ENCODE data around the gene MRPS10.

MRPS10 gene

DNA sequence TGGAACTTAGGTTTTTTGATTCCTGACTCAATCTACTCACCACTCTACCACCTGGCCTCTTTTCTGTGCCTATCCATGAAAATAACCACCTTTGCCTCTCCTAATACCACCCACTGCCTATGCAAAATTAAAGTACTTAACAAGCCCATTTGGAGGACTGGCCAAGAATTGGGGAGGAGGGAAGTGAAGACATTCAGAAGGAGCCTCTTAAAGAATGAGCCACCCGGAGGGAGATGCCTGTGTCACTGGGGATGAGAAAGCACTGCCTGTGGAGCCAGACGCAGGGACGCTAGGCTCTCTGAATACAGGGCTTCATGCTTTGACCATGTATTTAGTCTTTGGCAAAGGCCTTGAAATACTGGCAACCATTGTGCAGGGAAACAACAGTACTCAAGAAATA lies 40.0 kb upstream of the MRPS10 start:
- Histone ChIP-seq H3K79me2 (ENCODE audit: control insufficient read depth, low read length) (no peaks in the 10 kb centered on the region), H3K4me2 (ENCODE audit: low read length) (no peak overlapping the region), H3K27me3 (ENCODE audit: control insufficient read depth, low read length) (no peaks in the 10 kb centered on the region), H3K9me2 (replicated peaks; ENCODE audit: control insufficient read depth, low read length) (no peaks in the 10 kb centered on the region), H3K4me1 (ENCODE audit: control insufficient read depth, low read length) (peaks cover 9% of the 10 kb centered on the region), H3K9me3 (ENCODE audit: control insufficient read depth, insufficient read depth, low read length) (no peaks in the 10 kb centered on the region), H3K4me3 (ENCODE audit: low read length) (no peak overlapping the region), H3K27ac (ENCODE audit: low read depth, low read length) (no peak overlapping the region), H4K20me1 (ENCODE audit: control insufficient read depth, insufficient read depth, low read depth, low read length) (no peaks in the 10 kb centered on the region), H3K36me3 (ENCODE audit: control insufficient read depth, low read length) (peaks cover 55% of the 10 kb centered on the region), H3F3A (ENCODE audit: control insufficient read depth, insufficient read depth) (no peaks in the 10 kb centered on the region)
- TF ChIP-seq CTCF (IDR thresholded peaks at IDR 0.05; ENCODE audit: low read depth, low read length, poor library complexity, severe bottlenecking) (no peak), EZH2phosphoT487 (IDR thresholded peaks at IDR 0.05; ENCODE audit: borderline replicate concordance, low read length) (no peak)

DNA sequence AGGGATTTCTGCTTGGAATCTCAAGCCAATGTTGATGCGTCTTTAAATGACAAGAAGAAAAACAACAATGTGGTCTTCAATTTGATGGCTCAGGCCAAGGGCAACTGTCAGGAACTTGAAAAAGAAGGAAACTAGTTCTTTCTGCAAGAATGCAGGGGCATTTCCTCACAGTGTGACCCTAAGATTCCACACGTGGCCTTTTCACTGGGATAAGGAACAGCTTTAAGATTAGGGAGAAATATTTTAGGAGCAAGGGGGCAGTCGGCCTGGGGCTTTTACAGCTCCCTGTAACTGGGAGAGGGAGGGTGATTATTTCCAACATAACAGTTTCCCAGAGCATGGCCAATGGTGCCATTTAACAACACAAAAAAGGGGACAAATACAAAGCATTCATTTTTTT lies 39.4 kb upstream of the MRPS10 start:
- Histone ChIP-seq H3K9me2 (replicated peaks; ENCODE audit: control insufficient read depth, low read length) (no peaks in the 10 kb centered on the region), H3K79me2 (ENCODE audit: control insufficient read depth, low read length) (no peaks in the 10 kb centered on the region), H4K20me1 (ENCODE audit: control insufficient read depth, insufficient read depth, low read depth, low read length) (no peaks in the 10 kb centered on the region), H3K9me3 (ENCODE audit: control insufficient read depth, insufficient read depth, low read length) (no peaks in the 10 kb centered on the region), H3K4me1 (ENCODE audit: control insufficient read depth, low read length) (peaks cover 7% of the 10 kb centered on the region; the same call in 1 of the 2 replicates), H3K4me3 (ENCODE audit: low read length) (no peak overlapping the region), H3K27ac (ENCODE audit: low read depth, low read length) (no peak overlapping the region), H3K4me2 (ENCODE audit: low read length) (no peak overlapping the region), H3F3A (ENCODE audit: control insufficient read depth, insufficient read depth) (no peaks in the 10 kb centered on the region), H3K36me3 (ENCODE audit: control insufficient read depth, low read length) (peaks cover 55% of the 10 kb centered on the region), H3K27me3 (ENCODE audit: control insufficient read depth, low read length) (no peaks in the 10 kb centered on the region)
- no peak for TF ChIP-seq EZH2phosphoT487 (IDR thresholded peaks at IDR 0.05; ENCODE audit: borderline replicate concordance, low read length)
- TF ChIP-seq CTCF (IDR thresholded peaks at IDR 0.05; ENCODE audit: low read depth, low read length, poor library complexity, severe bottlenecking): no peak

DNA sequence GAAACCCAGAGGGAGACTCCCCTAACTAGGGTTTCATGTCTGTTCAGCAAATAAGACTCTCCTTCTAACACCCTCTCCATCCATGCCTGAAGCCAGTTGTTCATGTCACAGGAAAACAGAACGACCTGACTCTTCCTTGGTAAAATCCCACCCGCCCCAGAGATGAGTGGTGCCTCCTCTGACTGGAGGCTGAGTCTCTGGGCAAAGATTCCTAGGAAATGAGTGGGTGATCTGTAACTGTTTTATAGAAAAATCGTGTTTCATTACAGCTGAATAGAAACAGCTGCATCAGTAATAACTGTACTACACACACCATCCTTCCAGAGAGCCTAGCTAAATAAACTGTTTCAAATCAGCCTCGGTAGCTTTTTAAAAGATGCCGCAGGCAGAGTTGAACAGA lies 37.4 kb upstream of the MRPS10 start:
- no peaks in the 10 kb centered on the region for H3K79me2 ChIP-seq (ENCODE audit: control insufficient read depth, low read length)
- H3K9me3 ChIP-seq (ENCODE audit: control insufficient read depth, insufficient read depth, low read length): no peaks in the 10 kb centered on the region
- no peak overlapping the region for H3K4me2 ChIP-seq (ENCODE audit: low read length)
- peaks cover 49% of the 10 kb centered on the region for H3K36me3 ChIP-seq (ENCODE audit: control insufficient read depth, low read length)
- no peaks in the 10 kb centered on the region for H3K27me3 ChIP-seq (ENCODE audit: control insufficient read depth, low read length)
- no peak overlapping the region for H3K27ac ChIP-seq (ENCODE audit: low read depth, low read length)
- H3K4me1 ChIP-seq (ENCODE audit: control insufficient read depth, low read length): no peaks in the 10 kb centered on the region
- TF ChIP-seq EZH2phosphoT487 (IDR thresholded peaks at IDR 0.05; ENCODE audit: borderline replicate concordance, low read length): no peak
- TF ChIP-seq CTCF (IDR thresholded peaks at IDR 0.05; ENCODE audit: low read depth, low read length, poor library complexity, severe bottlenecking): no peak
- no peaks in the 10 kb centered on the region for H4K20me1 ChIP-seq (ENCODE audit: control insufficient read depth, insufficient read depth, low read depth, low read length)
- no peaks in the 10 kb centered on the region for H3K9me2 ChIP-seq (replicated peaks; ENCODE audit: control insufficient read depth, low read length)
- no peak overlapping the region for H3K4me3 ChIP-seq (ENCODE audit: low read length)
- H3F3A ChIP-seq (ENCODE audit: control insufficient read depth, insufficient read depth): no peaks in the 10 kb centered on the region

- Histone ChIP-seq H4K20me1 (ENCODE audit: control insufficient read depth, insufficient read depth, low read depth, low read length) (no peaks in the 10 kb centered on the region), H3K9me3 (ENCODE audit: control insufficient read depth, insufficient read depth, low read length) (no peaks in the 10 kb centered on the region), H3F3A (ENCODE audit: control insufficient read depth, insufficient read depth) (no peaks in the 10 kb centered on the region), H3K4me1 (ENCODE audit: control insufficient read depth, low read length) (no peaks in the 10 kb centered on the region), H3K4me2 (ENCODE audit: low read length) (no peak overlapping the region), H3K79me2 (ENCODE audit: control insufficient read depth, low read length) (no peaks in the 10 kb centered on the region), H3K27ac (ENCODE audit: low read depth, low read length) (no peak overlapping the region), H3K36me3 (ENCODE audit: control insufficient read depth, low read length) (peaks cover 53% of the 10 kb centered on the region), H3K4me3 (ENCODE audit: low read length) (no peak overlapping the region), H3K27me3 (ENCODE audit: control insufficient read depth, low read length) (no peaks in the 10 kb centered on the region), H3K9me2 (replicated peaks; ENCODE audit: control insufficient read depth, low read length) (no peaks in the 10 kb centered on the region)
- no peak for TF ChIP-seq EZH2phosphoT487 (IDR thresholded peaks at IDR 0.05; ENCODE audit: borderline replicate concordance, low read length)
- no peak for TF ChIP-seq CTCF (IDR thresholded peaks at IDR 0.05; ENCODE audit: low read depth, low read length, poor library complexity, severe bottlenecking)
These were observed 36.8 kb upstream of the MRPS10 start for GRCh38 chr6:42254505-42254904.
